RWPE1 (cell line): ENCODE measurements around the gene CREB5.

ENCODE experiments used
- CTCF ChIA-PET: fragments of 350-600 bp; sonication (Branson Sonifier 250); formaldehyde crosslinking; extraction: SDS; loops from one replicate; lab custom pipeline; 2021; lab: Yijun Ruan, JAX
- POLR2A ChIA-PET: fragments of 400-600 bp; formaldehyde crosslinking; extraction: SDS; loops from one replicate; lab custom pipeline; 2020; ENCODE audit warnings: antibody characterized with exemption; ENCODE audit not compliant: low non-redundant PET; lab: Yijun Ruan, JAX
- DNase-seq: peaks from one replicate; pipeline ENCODE4 v3.0.0; 2012; ENCODE audit warnings: low spot score
- H3K27ac ChIP-seq: fragments of 450-650 bp; 2 replicates; pipeline ENCODE4 v1.5.1; 2017
- TF ChIP-seq, protein P1 (sequence below): fragments of 450-650 bp; conservative IDR thresholded peaks from 2 replicates; pipeline ENCODE4 v1.5.1; 2017; ENCODE audit warnings: low read depth, mild to moderate bottlenecking

The CREB5 gene

DNA sequence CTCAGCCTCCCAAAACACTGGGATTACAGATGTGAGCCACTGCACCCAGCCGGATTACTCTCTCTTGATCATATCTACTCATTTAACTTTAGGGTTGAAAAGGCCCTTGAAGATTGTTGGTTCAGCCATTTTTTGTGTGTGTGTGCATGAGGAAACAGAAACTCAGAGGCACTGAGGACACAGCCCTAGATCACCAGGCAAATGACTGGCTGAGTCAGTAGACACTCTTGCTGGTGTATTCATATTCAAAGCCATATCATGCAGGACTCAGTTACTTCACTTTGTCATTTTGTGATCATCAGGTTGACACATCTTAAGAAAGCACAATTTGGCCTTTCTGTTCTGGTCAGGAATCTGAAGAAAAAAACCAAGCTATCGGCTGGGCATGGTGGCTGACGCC, 292.4 kb downstream of the CREB5 start:
- H3K27ac ChIP-seq = no peak overlapping the region
- ChIA-PET CTCF (interaction anchor here (0.6 kb wide), 1 partner anchor 513 kb away, joined by 3 read pairs; no protein-coding TSS in a partner anchor), POLR2A (no interaction called here)
- TF ChIP-seq, protein P1, sequence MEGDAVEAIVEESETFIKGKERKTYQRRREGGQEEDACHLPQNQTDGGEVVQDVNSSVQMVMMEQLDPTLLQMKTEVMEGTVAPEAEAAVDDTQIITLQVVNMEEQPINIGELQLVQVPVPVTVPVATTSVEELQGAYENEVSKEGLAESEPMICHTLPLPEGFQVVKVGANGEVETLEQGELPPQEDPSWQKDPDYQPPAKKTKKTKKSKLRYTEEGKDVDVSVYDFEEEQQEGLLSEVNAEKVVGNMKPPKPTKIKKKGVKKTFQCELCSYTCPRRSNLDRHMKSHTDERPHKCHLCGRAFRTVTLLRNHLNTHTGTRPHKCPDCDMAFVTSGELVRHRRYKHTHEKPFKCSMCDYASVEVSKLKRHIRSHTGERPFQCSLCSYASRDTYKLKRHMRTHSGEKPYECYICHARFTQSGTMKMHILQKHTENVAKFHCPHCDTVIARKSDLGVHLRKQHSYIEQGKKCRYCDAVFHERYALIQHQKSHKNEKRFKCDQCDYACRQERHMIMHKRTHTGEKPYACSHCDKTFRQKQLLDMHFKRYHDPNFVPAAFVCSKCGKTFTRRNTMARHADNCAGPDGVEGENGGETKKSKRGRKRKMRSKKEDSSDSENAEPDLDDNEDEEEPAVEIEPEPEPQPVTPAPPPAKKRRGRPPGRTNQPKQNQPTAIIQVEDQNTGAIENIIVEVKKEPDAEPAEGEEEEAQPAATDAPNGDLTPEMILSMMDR = no peak
- no peak for DNase-seq

DNA sequence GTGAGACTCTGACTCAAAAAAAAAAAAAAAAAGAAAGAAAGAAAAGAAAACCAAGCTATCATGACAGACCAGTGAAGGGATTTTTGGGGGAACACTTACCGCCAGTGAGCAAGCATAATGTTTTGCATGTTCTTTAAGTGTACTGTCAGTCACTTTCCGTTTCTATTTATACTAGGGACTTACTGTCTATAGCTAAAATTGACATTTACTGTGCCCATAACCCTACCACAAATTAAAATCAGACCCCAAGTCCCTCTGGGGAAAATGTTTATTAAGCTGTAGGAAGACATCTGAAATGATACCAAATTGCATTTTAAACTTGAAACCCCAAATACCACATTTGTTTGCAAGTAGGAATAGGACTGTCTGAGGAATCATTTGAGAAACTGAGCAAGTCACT, 293.0 kb downstream of the CREB5 start:
- CTCF ChIA-PET = interaction anchor here (0.6 kb wide), 1 partner anchor 512 kb away, joined by 3 read pairs; no protein-coding TSS in a partner anchor
- TF ChIP-seq, protein P1 = no peak
- H3K27ac ChIP-seq = no peak overlapping the region
- DNase-seq = no peak
- POLR2A ChIA-PET = no interaction called here

DNA sequence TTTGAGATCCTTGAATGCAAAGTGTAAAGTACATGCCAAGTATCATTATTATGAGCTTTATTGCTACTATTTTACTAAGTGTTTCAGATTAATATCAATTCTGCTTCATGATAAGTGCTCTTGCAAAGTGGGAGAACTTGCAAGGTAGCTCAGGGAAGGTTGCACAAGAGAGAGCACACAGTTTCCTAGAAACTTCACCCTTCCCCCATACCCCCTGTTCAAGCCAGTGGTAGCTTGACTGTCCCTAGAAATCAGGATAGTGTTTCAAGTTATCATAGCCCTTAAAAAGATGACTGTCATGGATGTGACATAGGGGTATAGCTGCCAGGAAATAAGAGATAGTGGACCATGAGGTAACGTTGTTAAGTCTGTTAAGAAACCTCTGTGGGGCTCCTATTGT, 294.3 kb downstream of the CREB5 start:
- ChIA-PET CTCF (interaction anchor here (0.6 kb wide), 1 partner anchor 14 kb away, joined by 3 read pairs; no protein-coding TSS in a partner anchor), POLR2A (no interaction called here)
- DNase-seq = no peak
- H3K27ac ChIP-seq = no peak overlapping the region
- TF ChIP-seq, protein P1 = no peak

DNA sequence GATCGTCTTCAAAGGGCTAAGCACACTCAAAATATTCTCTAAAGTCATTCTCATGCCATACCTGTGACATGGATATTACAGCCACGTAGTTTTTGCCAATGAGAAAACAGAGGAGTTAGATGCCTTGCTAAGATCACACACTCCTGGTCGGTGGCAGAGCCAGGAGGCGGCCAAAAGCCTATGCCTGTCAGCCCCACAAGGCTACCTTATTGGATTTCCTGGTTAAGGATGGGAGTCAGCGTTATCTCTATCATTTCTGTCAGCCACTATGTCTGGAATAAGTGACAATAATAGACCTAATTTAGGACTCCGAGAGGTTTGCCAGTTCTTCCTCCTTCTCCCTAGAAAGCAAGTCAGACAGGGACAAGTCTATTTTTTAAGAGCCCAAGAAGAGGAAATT, 295.0 kb downstream of the CREB5 start:
- ChIA-PET POLR2A (no interaction called here), CTCF (no interaction called here)
- H3K27ac ChIP-seq = no peak overlapping the region
- no peak for DNase-seq
- TF ChIP-seq, protein P1 = no peak

DNA sequence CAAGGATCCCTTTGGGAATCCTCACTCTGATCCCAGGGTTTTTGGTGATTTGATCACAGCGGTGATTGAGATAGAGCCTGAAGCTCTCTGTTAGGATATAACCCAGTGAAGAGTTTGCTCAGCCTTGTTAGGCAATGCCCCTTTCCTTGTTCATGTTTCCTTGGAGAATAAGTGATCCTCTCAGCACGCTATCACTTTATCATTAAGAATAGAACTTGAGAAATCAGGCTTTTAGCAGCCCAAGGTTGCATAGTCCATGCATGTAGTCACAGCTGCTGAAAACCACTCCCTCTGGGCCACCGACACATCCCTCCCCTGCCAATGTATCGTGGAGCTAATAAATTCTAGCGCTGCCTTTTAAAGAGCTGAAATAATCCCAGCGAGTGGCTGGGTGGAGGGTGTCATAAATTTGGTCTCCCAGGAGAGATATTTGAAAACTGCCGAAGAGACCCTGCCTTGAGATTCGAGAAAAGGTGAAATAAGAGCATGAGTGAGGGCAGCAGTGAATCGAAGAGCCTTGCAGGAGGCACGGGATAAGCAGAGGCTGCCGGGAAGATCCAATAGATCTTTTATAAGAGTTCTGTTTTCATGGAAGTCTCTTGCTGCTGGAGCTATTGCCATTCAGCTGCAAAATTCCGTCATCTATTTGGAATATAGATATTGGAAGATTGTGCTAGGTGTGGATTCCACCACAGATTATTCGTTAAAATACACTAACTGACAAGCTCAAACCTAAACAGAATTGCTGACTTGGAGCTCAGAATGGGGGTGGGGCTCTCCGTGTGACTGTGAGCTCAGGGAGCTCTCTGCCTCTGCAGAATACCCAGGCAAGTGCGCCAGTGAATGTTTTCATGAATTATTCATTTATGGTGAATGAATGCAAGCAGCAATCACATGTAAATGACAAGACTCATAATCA, 296.0 kb downstream of the CREB5 start:
- ChIA-PET POLR2A (no interaction called here), CTCF (interaction anchor here (0.7 to 1.1 kb wide), 2 partner anchors 168 to 214 kb away, joined by 3 to 5 read pairs; no protein-coding TSS in a partner anchor)
- no peak overlapping the region for H3K27ac ChIP-seq
- TF ChIP-seq, protein P1 = no peak
- DNase-seq = no peak

DNA sequence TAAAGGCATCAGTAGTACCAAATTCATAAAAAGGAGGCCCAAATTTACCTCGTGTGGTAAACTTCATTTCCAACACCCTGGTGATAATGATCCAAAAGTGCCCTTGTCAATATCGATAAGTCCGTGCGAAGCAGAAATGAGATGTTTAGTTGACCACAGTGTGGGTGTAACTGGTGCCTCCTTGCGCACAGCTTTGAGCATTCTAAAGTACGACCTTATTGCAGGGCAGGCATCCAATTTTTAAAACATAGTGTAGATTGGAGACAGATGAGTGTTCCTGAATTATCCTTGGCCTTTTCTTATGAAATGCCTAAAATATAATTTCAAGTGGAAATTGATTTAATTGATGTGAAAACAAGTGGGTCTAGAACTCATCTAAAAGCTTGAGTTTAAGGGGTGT, 297.4 kb downstream of the CREB5 start:
- CTCF ChIA-PET = no interaction called here

More for the DNA sequence above, 297.4 kb downstream of the CREB5 start:
- H3K27ac ChIP-seq = no peak overlapping the region
- DNase-seq = no peak
- POLR2A ChIA-PET = no interaction called here
- TF ChIP-seq, protein P1 = no peak
